GM23338 (cell line): Measurements from ENCODE around the gene ALG6. TPM values are rescaled to one million over a fixed set of nuclear protein-coding genes. Genes with fewer than 3 reads are reported as not detected.

ENCODE experiments used
- ATAC-seq: fragments of 200-7000 bp; cut with Tn5 transposase; 3 replicates; pipeline ENCODE4 v1.9.1; 2020
- DNase-seq: peaks from one replicate; pipeline ENCODE4 v3.0.0-alpha.2; 2015; ENCODE audit warnings: low spot score
- H2AFZ ChIP-seq: fragments of 200-600 bp; sonication (generic); 2 replicates; pipeline ENCODE4 v1.8.0; 2016; ENCODE audit warnings: antibody characterized with exemption, mild to moderate bottlenecking, moderate library complexity
- H3F3A ChIP-seq: fragments of 200-600 bp; sonication (generic); replicated peaks from 2 replicates; pipeline ENCODE4 v1.8.0; 2017; ENCODE audit warnings: antibody characterized with exemption, mixed run types, low read depth
- H3K27ac ChIP-seq: fragments of 200-600 bp; sonication (generic); 2 replicates; pipeline ENCODE4 v1.6.1; 2016; ENCODE audit warnings: low read depth
- H3K27me3 ChIP-seq: fragments of 200-600 bp; sonication (generic); 2 replicates; pipeline ENCODE4 v1.8.0; 2016; ENCODE audit warnings: mild to moderate bottlenecking, mixed run types, moderate library complexity; ENCODE audit not compliant: insufficient read depth
- H3K36me3 ChIP-seq: fragments of 200-600 bp; sonication (generic); 2 replicates; pipeline ENCODE4 v1.8.0; 2016; ENCODE audit warnings: mild to moderate bottlenecking; ENCODE audit not compliant: insufficient read depth
- H3K4me1 ChIP-seq: fragments of 200-600 bp; sonication (generic); 2 replicates; pipeline ENCODE4 v1.8.0; 2016; ENCODE audit warnings: mild to moderate bottlenecking, moderate library complexity; ENCODE audit not compliant: insufficient read depth
- H3K4me2 ChIP-seq: fragments of 200-600 bp; sonication (generic); 2 replicates; pipeline ENCODE4 v1.7.1; 2017; ENCODE audit warnings: mixed run types
- H3K4me3 ChIP-seq: fragments of 200-600 bp; sonication (generic); 2 replicates; pipeline ENCODE4 v1.6.1; 2016; ENCODE audit warnings: mixed run types
- H3K79me2 ChIP-seq: fragments of 200-600 bp; sonication (generic); replicated peaks from 2 replicates; pipeline ENCODE4 v1.8.0; 2017; ENCODE audit warnings: mild to moderate bottlenecking; ENCODE audit not compliant: insufficient read depth
- H3K9me2 ChIP-seq: fragments of 200-600 bp; sonication (generic); 2 replicates; pipeline ENCODE4 v1.8.0; 2017; ENCODE audit not compliant: insufficient read depth
- H4K20me1 ChIP-seq: fragments of 200-600 bp; sonication (generic); replicated peaks from 2 replicates; pipeline ENCODE4 v1.8.0; 2017; ENCODE audit warnings: mild to moderate bottlenecking; ENCODE audit not compliant: insufficient read depth
- H3K27ac Mint-ChIP-seq: 2 replicates; pipeline ENCODE4 v1.8.0; 2020; ENCODE audit warnings: inconsistent platforms, mild to moderate bottlenecking, moderate library complexity, mixed read lengths
- H3K27me3 Mint-ChIP-seq: 3 replicates; pipeline ENCODE4 v1.8.0; 2022; ENCODE audit warnings: low read depth, mild to moderate bottlenecking, moderate library complexity, mixed read lengths, inconsistent platforms; ENCODE audit not compliant: insufficient read depth, poor library complexity
- H3K36me3 Mint-ChIP-seq: 3 replicates; pipeline ENCODE4 v1.8.0; 2021; ENCODE audit warnings: low read depth, mild to moderate bottlenecking, inconsistent platforms, moderate library complexity, mixed read lengths
- H3K4me1 Mint-ChIP-seq: 3 replicates; pipeline ENCODE4 v1.8.0; 2020; ENCODE audit warnings: mild to moderate bottlenecking, inconsistent platforms, mixed read lengths
- H3K4me3 Mint-ChIP-seq: 3 replicates; pipeline ENCODE4 v1.8.0; 2021; ENCODE audit warnings: moderate library complexity, mild to moderate bottlenecking, inconsistent platforms, mixed read lengths
- H3K9me3 Mint-ChIP-seq: 3 replicates; pipeline ENCODE4 v1.8.0; 2020; ENCODE audit warnings: moderate library complexity, mild to moderate bottlenecking, inconsistent platforms, mixed read lengths
- CTCF ChIP-seq, 2 experiments: fragments of 200-600 bp in 1 of 2; sonication (generic) in 1 of 2; conservative IDR thresholded peaks; 2 replicates each; pipeline versions ENCODE4 v1.5.1 to v1.6.1; 2016 to 2017; ENCODE audit warnings: antibody characterized with exemption in 2 of 2, low read depth in 2 of 2, mild to moderate bottlenecking in 2 of 2, moderate library complexity in 1 of 2
- ETS1 ChIP-seq: IDR thresholded peaks from 2 replicates; pipeline ENCODE4 v1.6.1; 2016; ENCODE audit warnings: antibody characterized with exemption
- EZH2 ChIP-seq: fragments of 200-600 bp; sonication (generic); IDR thresholded peaks from one replicate; pipeline ENCODE4 v1.8.0; 2017; ENCODE audit warnings: antibody characterized with exemption, mild to moderate bottlenecking, low read depth; ENCODE audit not compliant: unreplicated experiment
- EZH2phosphoT487 ChIP-seq: fragments of 200-600 bp; sonication (generic); IDR thresholded peaks from one replicate; pipeline ENCODE4 v1.8.1; 2018; ENCODE audit warnings: antibody characterized with exemption; ENCODE audit not compliant: unreplicated experiment
- JUNB ChIP-seq: IDR thresholded peaks from one replicate; pipeline ENCODE4 v1.6.1; 2016; ENCODE audit warnings: antibody characterized with exemption; ENCODE audit not compliant: unreplicated experiment
- REST ChIP-seq: IDR thresholded peaks from one replicate; pipeline ENCODE4 v1.6.1; 2018; ENCODE audit warnings: antibody characterized with exemption; ENCODE audit not compliant: unreplicated experiment
- ZNF114 ChIP-seq: fragments of 250-450 bp; sonication (Bioruptor Pico); IDR thresholded peaks from 2 replicates; pipeline ENCODE4 v1.5.0; 2020; ENCODE audit warnings: mild to moderate bottlenecking, moderate library complexity
- ZNF331 ChIP-seq: fragments of 250-450 bp; sonication (Bioruptor Pico); IDR thresholded peaks from 2 replicates; pipeline ENCODE4 v1.5.0; 2020; ENCODE audit warnings: low read depth, mild to moderate bottlenecking, moderate library complexity
- ZNF462 ChIP-seq: fragments of 250-450 bp; sonication (Bioruptor Pico); IDR thresholded peaks from 2 replicates; pipeline ENCODE4 v1.5.0; 2020; ENCODE audit warnings: mild to moderate bottlenecking, moderate library complexity
- polyA plus RNA-seq: library from polyadenylated mRNA; unstranded; fragments of >200 nt; fragmentation: Nextera tagmentation; extraction: Ambion mirVana; gene quantifications from 2 replicates; pipeline ENCODE4 v1.2.1, GENCODE V29; 2016
- total RNA-seq: library from RNA; depleted of rRNA; stranded (reverse); fragments of >200 nt; shearing (Covaris generic); gene quantifications from 2 replicates; pipeline ENCODE4 v1.2.3, GENCODE V29; 2014

ALG6 gene
- total and polyA plus RNA-seq, 2 experiments from 2014 or later, result 24.1 to 34.6 TPM

GRCh38 chr1:63458750-63459149 is 91.3 kb downstream of the ALG6 start:
- no peak overlapping the region for H3K4me2 ChIP-seq
- no peak overlapping the region for H3K27ac ChIP-seq
- H3K4me1 Mint-ChIP-seq, result no peaks in the 10 kb centered on the region
- no peak for DNase-seq
- H3K27ac Mint-ChIP-seq, result no peak overlapping the region
- no peak for ATAC-seq
- no peaks in the 10 kb centered on the region for H3K27me3 Mint-ChIP-seq
- no peaks in the 10 kb centered on the region for H3F3A ChIP-seq
- peaks cover 15% of the 10 kb centered on the region; the same call in 1 of the 2 replicates for H3K36me3 ChIP-seq
- H3K9me2 ChIP-seq, result no peaks in the 10 kb centered on the region
- no peaks in the 10 kb centered on the region for H3K79me2 ChIP-seq
- peaks cover 29% of the 10 kb centered on the region for H3K36me3 Mint-ChIP-seq
- H4K20me1 ChIP-seq, result no peaks in the 10 kb centered on the region
- H3K4me3 ChIP-seq, result no peak overlapping the region
- TF ChIP-seq ETS1, result no peak
- TF ChIP-seq EZH2phosphoT487, result no peak
- no peak for TF ChIP-seq ZNF114 (CRISPR knock-in tag)
- TF ChIP-seq CTCF (conservative IDR thresholded peaks at IDR 0.05; ENCODE audit: low read depth in 2 of 2), result no peak
- no peak for TF ChIP-seq EZH2
- no peak for TF ChIP-seq JUNB
- no peak for TF ChIP-seq ZNF331 (CRISPR knock-in tag)
- no peaks in the 10 kb centered on the region for H3K4me1 ChIP-seq
- no peak overlapping the region for H2AFZ ChIP-seq
- H3K9me3 Mint-ChIP-seq, result peaks cover 20% of the 10 kb centered on the region
- no peak overlapping the region for H3K4me3 Mint-ChIP-seq
- no peaks in the 10 kb centered on the region for H3K27me3 ChIP-seq

- Histone ChIP-seq H3K4me3 (no peak overlapping the region), H3K4me1 (no peaks in the 10 kb centered on the region), H3K36me3 (peaks cover 15% of the 10 kb centered on the region; the same call in 1 of the 2 replicates), H3K27ac (no peak overlapping the region), H4K20me1 (no peaks in the 10 kb centered on the region), H3K4me2 (no peak overlapping the region), H3K79me2 (no peaks in the 10 kb centered on the region), H3F3A (no peaks in the 10 kb centered on the region), H2AFZ (no peak overlapping the region), H3K9me2 (no peaks in the 10 kb centered on the region), H3K27me3 (no peaks in the 10 kb centered on the region)
- ATAC-seq, result no peak
- Mint-ChIP-seq H3K4me1 (no peaks in the 10 kb centered on the region), H3K27ac (no peak overlapping the region), H3K27me3 (no peaks in the 10 kb centered on the region), H3K4me3 (no peak overlapping the region), H3K36me3 (peaks cover 29% of the 10 kb centered on the region), H3K9me3 (peaks cover 20% of the 10 kb centered on the region)
- DNase-seq, result no peak
- TF ChIP-seq ZNF331 (CRISPR knock-in tag) (no peak), ZNF462 (CRISPR knock-in tag) (no peak), REST (no peak)
Observed at GRCh38 chr1:63461661-63462230, 94.3 kb downstream of the ALG6 start.
